ENCODE data around the gene CBR1.
"Not testable (repeated sequence)": the region's sequence is repeated elsewhere in the genome, so short reads cannot be mapped to it uniquely, and the experiment has no call there.

The CBR1 gene

GRCh38 chr21:36079010-36079649 lies 9.3 kb downstream of the CBR1 start:
- no peak for DNase-seq

GRCh38 chr21:36079671-36080070 lies 9.8 kb downstream of the CBR1 start:
- no peak for DNase-seq

GRCh38 chr21:36080386-36080785 lies 10.6 kb downstream of the CBR1 start:
- DNase-seq = no peak

- DNase-seq = no peak
Measured at GRCh38 chr21:36082237-36082664, 12.4 kb downstream of the CBR1 start.

- DNase-seq = no peak
Measured at GRCh38 chr21:36087362-36088138, 17.7 kb downstream of the CBR1 start.

- no peak for DNase-seq
Measured at GRCh38 chr21:36089946-36090345, 20.1 kb downstream of the CBR1 start.

GRCh38 chr21:36092681-36093080 lies 22.9 kb downstream of the CBR1 start:
- DNase-seq = no peak

GRCh38 chr21:36093512-36093911 lies 23.7 kb downstream of the CBR1 start:
- DNase-seq = no peak

GRCh38 chr21:36096398-36097290 lies 26.8 kb downstream of the CBR1 start:
- no peak for DNase-seq

GRCh38 chr21:36097427-36098181 lies 27.8 kb downstream of the CBR1 start:
- DNase-seq = peak; percentile 28

- peak; percentile 27 for DNase-seq
Measured at GRCh38 chr21:36098182-36098532, 28.3 kb downstream of the CBR1 start.

- DNase-seq = no peak
Measured at GRCh38 chr21:36099000-36099399, 29.2 kb downstream of the CBR1 start.

GRCh38 chr21:36099695-36100211 lies 29.9 kb downstream of the CBR1 start:
- DNase-seq = not testable (repeated sequence)

- DNase-seq = no peak
Measured at GRCh38 chr21:36100971-36101641, 31.3 kb downstream of the CBR1 start.

GRCh38 chr21:36103434-36103833 lies 33.6 kb downstream of the CBR1 start:
- no peak for DNase-seq

GRCh38 chr21:36104317-36105300 lies 34.8 kb downstream of the CBR1 start:
- peak; percentile 75 for DNase-seq

- no peak for DNase-seq
Measured at GRCh38 chr21:36105327-36105842, 35.6 kb downstream of the CBR1 start.

GRCh38 chr21:36109868-36110267 lies 40.0 kb downstream of the CBR1 start:
- no peak for DNase-seq

- DNase-seq = no peak
Measured at GRCh38 chr21:36111238-36111637, 41.4 kb downstream of the CBR1 start.
